Measurements from ENCODE around the gene SORBS1. TPM values are rescaled to one million over a fixed set of nuclear protein-coding genes. Genes with fewer than 3 reads are reported as not detected.

The SORBS1 gene
- total and polyA plus RNA-seq, 2 donors (not counting 3 experiments of a cell fraction or from before 2014, with no cell fraction given): 2.0 to 7.9 TPM

GRCh38 chr10:95401704-95402469, 159.3 kb downstream of the SORBS1 start:
- Histone ChIP-seq H3K36me3 (ENCODE audit: control insufficient read depth in 2 of 2, extremely low read depth in 1 of 2, insufficient read depth in 2 of 2, low read length in 2 of 2) (no peaks in the 10 kb centered on the region), H3K27ac (ENCODE audit: insufficient read depth, low read depth, low read length) (no peak overlapping the region), H3K79me2 (ENCODE audit: control insufficient read depth, insufficient read depth, low read length) (no peaks in the 10 kb centered on the region), H3K9me3 (replicated peaks; ENCODE audit: control insufficient read depth, insufficient read depth, low read length) (no peaks in the 10 kb centered on the region), H4K20me1 (replicated peaks; ENCODE audit: control insufficient read depth, extremely low read depth, insufficient read depth, low read length) (no peaks in the 10 kb centered on the region), H3K4me1 (ENCODE audit: control insufficient read depth, extremely low read depth, insufficient read depth, low read length) (no peaks in the 10 kb centered on the region), H3K4me2 (ENCODE audit: insufficient read depth, low read length) (no peak overlapping the region), H3K9ac (replicated peaks; ENCODE audit: extremely low read depth, insufficient read depth, low read length) (no peak overlapping the region), H3K27me3 (ENCODE audit: control insufficient read depth in 2 of 2, insufficient read depth in 2 of 2, low read length in 2 of 2) (no peaks in the 10 kb centered on the region), H3K9me1 (replicated peaks; ENCODE audit: control insufficient read depth, extremely low read depth, insufficient read depth, low read length) (no peaks in the 10 kb centered on the region), H2AFZ (ENCODE audit: low read depth, low read length) (no peak overlapping the region), H3K4me3 (replicated peaks in 1 of 3; ENCODE audit: insufficient read depth in 1 of 3, low read depth in 1 of 3, low read length in 3 of 3) (no peak overlapping the region)
- TF ChIP-seq CTCF (IDR thresholded peaks at IDR 0.05; ENCODE audit: extremely low read depth in 1 of 2, insufficient read depth in 1 of 2, low read depth in 1 of 2, low read length in 2 of 2) (no peak), FOS (IDR thresholded peaks at IDR 0.05; ENCODE audit: borderline replicate concordance, insufficient read depth, low read length) (no peak), POLR2A (IDR thresholded peaks at IDR 0.05; ENCODE audit: low read depth, low read length) (no peak), JUN (IDR thresholded peaks at IDR 0.05; ENCODE audit: borderline replicate concordance, insufficient read depth, insufficient read length, low read depth) (no peak), MYC (IDR thresholded peaks at IDR 0.05; ENCODE audit: low read depth, low read length) (no peak), EZH2 (IDR thresholded peaks at IDR 0.05; ENCODE audit: borderline replicate concordance, low read depth, low read length, severe bottlenecking) (no peak), POLR2AphosphoS5 (IDR thresholded peaks at IDR 0.05; ENCODE audit: insufficient read depth, low read depth, low read length) (no peak), MAX (IDR thresholded peaks at IDR 0.05; ENCODE audit: insufficient read depth, insufficient read length) (no peak), GATA2 (IDR thresholded peaks at IDR 0.05; ENCODE audit: insufficient read depth, insufficient read length, low read depth, low read length) (no peak)
- ChIA-PET CTCF (interaction anchor here (0.8 kb wide), 1 partner anchor 13 kb away, joined by 3 read pairs; no protein-coding TSS in a partner anchor), POLR2A (no interaction called here)
- FAIRE-seq (no peak), DNase-seq (ENCODE audit: low read depth, low spot score) (no peak)
- BruUV-seq (replicated peaks): no TSS peak
- dilution Hi-C loops (cut with MboI; ENCODE audit: extremely low pct_ligation_motif_present, low sequenced_read_pairs) (loop anchor here (25.0 kb wide), 1 partner anchor 185 kb away; no protein-coding TSS in a partner anchor), intact Hi-C loops (cut with micrococcal nuclease) (no loop called here)

Measured in endothelial cell of umbilical vein (primary cell).